Neuronal stem cell (in vitro differentiated cells): ENCODE data around the gene GBP6.
"Not testable (repeated sequence)": the region's sequence is repeated elsewhere in the genome, so short reads cannot be mapped to it uniquely, and the experiment has no call there.

Experiments used
- DNase-seq: peaks from one replicate; pipeline ENCODE4 v3.0.0-alpha.2; 2013; ENCODE audit warnings: low spot score
- H2AFZ ChIP-seq: one replicate; pipeline ENCODE4 v1.6.1; 2013; ENCODE audit warnings: mild to moderate bottlenecking, low read length, inconsistent platforms
- H2AK5ac ChIP-seq: 2 replicates; pipeline ENCODE4 v1.6.1; 2013; ENCODE audit warnings: low read depth, mild to moderate bottlenecking, inconsistent platforms, low read length, moderate library complexity, mixed read lengths
- H2BK120ac ChIP-seq: 2 replicates; pipeline ENCODE4 v1.6.1; 2013; ENCODE audit warnings: low read depth, mild to moderate bottlenecking, inconsistent platforms, low read length, moderate library complexity, mixed read lengths
- H2BK12ac ChIP-seq: one replicate; pipeline ENCODE4 v1.6.1; 2013; ENCODE audit warnings: low read length, inconsistent platforms
- H2BK15ac ChIP-seq: 2 replicates; pipeline ENCODE4 v1.6.1; 2013; ENCODE audit warnings: mild to moderate bottlenecking, low read length, inconsistent platforms, mixed read lengths
- H2BK5ac ChIP-seq: one replicate; pipeline ENCODE4 v1.6.1; 2013; ENCODE audit warnings: inconsistent platforms, mild to moderate bottlenecking, low read length, moderate library complexity
- H3K14ac ChIP-seq: one replicate; pipeline ENCODE4 v1.6.1; 2013; ENCODE audit warnings: low read length, inconsistent platforms
- H3K18ac ChIP-seq: 2 replicates; pipeline ENCODE4 v1.6.1; 2013; ENCODE audit warnings: low read length, inconsistent platforms
- H3K23ac ChIP-seq: 2 replicates; pipeline ENCODE4 v1.6.1; 2013; ENCODE audit warnings: low read depth, mild to moderate bottlenecking, mixed read lengths, low read length, inconsistent platforms; ENCODE audit not compliant: poor library complexity
- H3K27ac ChIP-seq: replicated peaks from 3 replicates; pipeline ENCODE4 v1.5.1; 2013; ENCODE audit warnings: low read length, inconsistent platforms
- H3K27me3 ChIP-seq, 3 experiments: 2 replicates each; pipeline ENCODE4 v1.6.1; 2013; ENCODE audit warnings: low read length in 3 of 3, mild to moderate bottlenecking in 2 of 3, inconsistent platforms in 1 of 3, low read depth in 1 of 3, mixed read lengths in 1 of 3, moderate library complexity in 1 of 3; ENCODE audit not compliant: control insufficient read depth in 3 of 3, insufficient read depth in 3 of 3
- H3K36me3 ChIP-seq, 2 donors: replicated peaks in 1 of 2; 2 replicates each; pipeline ENCODE4 v1.6.1; 2013; ENCODE audit warnings: low read length in 2 of 2; ENCODE audit not compliant: control insufficient read depth in 2 of 2, insufficient read depth in 2 of 2
- H3K4ac ChIP-seq: 2 replicates; pipeline ENCODE4 v1.6.1; 2013; ENCODE audit warnings: inconsistent platforms, mild to moderate bottlenecking, low read length, moderate library complexity
- H3K4me1 ChIP-seq, 2 donors: 1 replicate in 1 of 2; 2 replicates in 1 of 2; pipeline ENCODE4 v1.6.1; 2013; ENCODE audit warnings: low read length in 2 of 2, low read depth in 1 of 2; ENCODE audit not compliant: control insufficient read depth in 2 of 2, insufficient read depth in 1 of 2
- H3K4me2 ChIP-seq: one replicate; pipeline ENCODE4 v1.6.1; 2013; ENCODE audit warnings: mild to moderate bottlenecking, low read length, inconsistent platforms; ENCODE audit not compliant: insufficient read depth, poor library complexity, severe bottlenecking
- H3K4me3 ChIP-seq, 2 donors: 2 replicates each; pipeline ENCODE4 v1.5.1; 2013; ENCODE audit warnings: low read length in 2 of 2, mild to moderate bottlenecking in 2 of 2, inconsistent platforms in 1 of 2, moderate library complexity in 1 of 2
- H3K79me1 ChIP-seq: one replicate; pipeline ENCODE4 v1.6.1; 2013; ENCODE audit warnings: low read depth, mild to moderate bottlenecking, inconsistent platforms, low read length, moderate library complexity
- H3K9ac ChIP-seq: one replicate; pipeline ENCODE4 v1.6.1; 2013; ENCODE audit warnings: mild to moderate bottlenecking, low read depth, low read length, inconsistent platforms; ENCODE audit not compliant: poor library complexity
- H3K9me3 ChIP-seq, 2 donors: replicated peaks in 1 of 2; 2 replicates each; pipeline versions ENCODE3 to v1.6.1; 2013; ENCODE audit warnings: low read length in 2 of 2, mild to moderate bottlenecking in 2 of 2, inconsistent platforms in 1 of 2, low read depth in 1 of 2, mixed read lengths in 1 of 2, moderate library complexity in 1 of 2; ENCODE audit not compliant: control insufficient read depth in 2 of 2, insufficient read depth in 1 of 2
- H4K8ac ChIP-seq: one replicate; pipeline ENCODE4 v1.6.1; 2013; ENCODE audit warnings: low read depth, mild to moderate bottlenecking, inconsistent platforms, low read length, moderate library complexity
- H4K91ac ChIP-seq: one replicate; pipeline ENCODE4 v1.6.1; 2013; ENCODE audit warnings: low read length, low read depth, mild to moderate bottlenecking, inconsistent platforms; ENCODE audit not compliant: poor library complexity
- WGBS, 2 donors: extraction: QIAGEN DNeasy Blood & Tissue Kit; methylation state at CpG; one replicate each; pipeline ENCODE4 v1.1.7; 2013; ENCODE audit warnings: missing lambda C conversion rate in 2 of 2, mixed read lengths in 1 of 2; ENCODE audit not compliant: insufficient read length in 2 of 2, insufficient replicate concordance in 1 of 2; ENCODE audit errors: extremely low coverage in 2 of 2; 5-methylcytosine and 5-hydroxymethylcytosine counted together

Gene GBP6

GRCh38 chr1:89345479-89345878, 18.4 kb upstream of the GBP6 start:
- DNase-seq, H3K18ac ChIP-seq, H3K23ac ChIP-seq, H2BK15ac ChIP-seq, H3K4me3 ChIP-seq, H3K79me1 ChIP-seq, H3K9ac ChIP-seq, H2AK5ac ChIP-seq, H2BK12ac ChIP-seq, H3K27ac ChIP-seq, H2BK5ac ChIP-seq, H2AFZ ChIP-seq, H3K14ac ChIP-seq, H3K4ac ChIP-seq, H3K9me3 ChIP-seq, H3K4me1 ChIP-seq, H3K27me3 ChIP-seq, H3K4me2 ChIP-seq, H2BK120ac ChIP-seq, H3K36me3 ChIP-seq, H4K91ac ChIP-seq, H4K8ac ChIP-seq: not testable (repeated sequence)

- Histone ChIP-seq H3K27ac (no peak overlapping the region), H2AK5ac (no peak overlapping the region), H3K9ac (no peak overlapping the region), H4K8ac (no peak overlapping the region), H4K91ac (no peak overlapping the region), H3K36me3 (no peaks in the 10 kb centered on the region), H3K4me3 (no peak overlapping the region), H3K14ac (no peak overlapping the region), H3K27me3 (no peaks in the 10 kb centered on the region), H3K23ac (no peak overlapping the region), H3K79me1 (no peaks in the 10 kb centered on the region), H3K9me3 (no peaks in the 10 kb centered on the region), H2BK15ac (no peak overlapping the region), H3K4me2 (no peak overlapping the region), H3K18ac (no peak overlapping the region), H3K4ac (no peak overlapping the region), H2AFZ (no peak overlapping the region), H3K4me1 (no peaks in the 10 kb centered on the region), H2BK120ac (no peak overlapping the region), H2BK5ac (no peak overlapping the region), H2BK12ac (no peak overlapping the region)
- no peak for DNase-seq
- no CpG with 5 or more reads among the region's 2 CpGs for WGBS, 2 donors
Measured at GRCh38 chr1:89347296-89347695, 16.6 kb upstream of the GBP6 start.

- Histone ChIP-seq H2AK5ac (no peak overlapping the region), H4K8ac (no peak overlapping the region), H3K4ac (no peak overlapping the region), H3K18ac (no peak overlapping the region), H4K91ac (no peak overlapping the region), H3K27me3 (no peaks in the 10 kb centered on the region), H3K23ac (no peak overlapping the region), H2BK5ac (no peak overlapping the region), H3K9me3 (no peaks in the 10 kb centered on the region), H3K9ac (no peak overlapping the region), H2BK120ac (no peak overlapping the region), H3K4me3 (no peak overlapping the region), H3K4me1 (no peaks in the 10 kb centered on the region), H2BK15ac (no peak overlapping the region), H2BK12ac (no peak overlapping the region), H3K27ac (no peak overlapping the region), H3K4me2 (no peak overlapping the region), H3K36me3 (no peaks in the 10 kb centered on the region), H2AFZ (no peak overlapping the region), H3K14ac (no peak overlapping the region), H3K79me1 (no peaks in the 10 kb centered on the region)
- DNase-seq, result no peak
- WGBS, 2 donors, result no CpG with 5 or more reads among the region's 2 CpGs
Measured at GRCh38 chr1:89350298-89350697, 13.6 kb upstream of the GBP6 start.

GRCh38 chr1:89351597-89352311, 12.1 kb upstream of the GBP6 start:
- no peak for DNase-seq
- no peak overlapping the region for H2BK12ac ChIP-seq
- no peak overlapping the region for H3K4ac ChIP-seq
- H3K14ac ChIP-seq, result no peak overlapping the region
- no peak overlapping the region for H3K9ac ChIP-seq
- H4K8ac ChIP-seq, result no peak overlapping the region
- H3K36me3 ChIP-seq, result no peaks in the 10 kb centered on the region
- no peak overlapping the region for H3K23ac ChIP-seq
- no peak overlapping the region for H3K18ac ChIP-seq
- H3K27me3 ChIP-seq, result no peaks in the 10 kb centered on the region
- no peak overlapping the region for H2BK15ac ChIP-seq
- H4K91ac ChIP-seq, result no peak overlapping the region
- no peak overlapping the region for H2BK5ac ChIP-seq
- no peak overlapping the region for H2AK5ac ChIP-seq
- no peak overlapping the region for H2BK120ac ChIP-seq
- no peak overlapping the region for H2AFZ ChIP-seq
- no peak overlapping the region for H3K4me3 ChIP-seq
- H3K4me1 ChIP-seq, result no peaks in the 10 kb centered on the region
- H3K4me2 ChIP-seq, result no peak overlapping the region
- no peak overlapping the region for H3K27ac ChIP-seq
- no peaks in the 10 kb centered on the region for H3K79me1 ChIP-seq
- no CpG with 5 or more reads among the region's 1 CpG for WGBS, 2 donors
- H3K9me3 ChIP-seq, result no peaks in the 10 kb centered on the region
